Fibroblast of lung (primary cell): ENCODE data around the gene SLC26A1. TPM values are rescaled to one million over a fixed set of nuclear protein-coding genes. Genes with fewer than 3 reads are reported as not detected.
A peak's percentile ranks its signal among the peaks of the same experiment; 100 is the strongest.

ENCODE experiments used
- DNase-seq, 2 donors: peaks; one replicate each; pipeline versions ENCODE4 v3.0.0 to v3.0.0-alpha.2; 2010; ENCODE audit warnings: low read depth in 2 of 2
- H2AFZ ChIP-seq: 2 replicates; pipeline ENCODE4 v1.5.1; 2012; ENCODE audit warnings: low read length, control low read depth, inconsistent platforms
- H3K27ac ChIP-seq: 2 replicates; pipeline ENCODE4 v1.5.1; 2011; ENCODE audit warnings: low read length, control low read depth; ENCODE audit not compliant: insufficient read depth
- H3K27me3 ChIP-seq: 2 replicates; pipeline ENCODE4 v1.5.1; 2011; ENCODE audit warnings: mild to moderate bottlenecking, low read length; ENCODE audit not compliant: control insufficient read depth, insufficient read depth
- H3K36me3 ChIP-seq: 2 replicates; pipeline ENCODE4 v1.5.1; 2011; ENCODE audit warnings: low read length; ENCODE audit not compliant: control insufficient read depth, insufficient read depth
- H3K4me1 ChIP-seq: 2 replicates; pipeline ENCODE4 v1.5.1; 2011; ENCODE audit warnings: low read length; ENCODE audit not compliant: control insufficient read depth, insufficient read depth; ENCODE audit errors: extremely low read depth
- H3K4me2 ChIP-seq: 2 replicates; pipeline ENCODE4 v1.5.1; 2011; ENCODE audit warnings: low read length, control low read depth; ENCODE audit not compliant: insufficient read depth; ENCODE audit errors: extremely low read depth
- H3K4me3 ChIP-seq, 4 experiments: fragments of 200-600 bp in 1 of 4; sonication (generic) in 1 of 4; replicated peaks in 1 of 4; 2 replicates each; pipeline ENCODE4 v1.5.1; 2011 to 2016; ENCODE audit warnings: low read length in 4 of 4, low read depth in 3 of 4, mild to moderate bottlenecking in 3 of 4, control low read depth in 2 of 4, inconsistent platforms in 1 of 4, mixed read lengths in 1 of 4; ENCODE audit not compliant: insufficient read depth in 1 of 4; ENCODE audit errors: control extremely low read depth in 1 of 4
- H3K79me2 ChIP-seq: 2 replicates; pipeline ENCODE4 v1.5.1; 2012; ENCODE audit warnings: mild to moderate bottlenecking, low read length, inconsistent platforms; ENCODE audit not compliant: control insufficient read depth, insufficient read depth
- H3K9ac ChIP-seq: 2 replicates; pipeline ENCODE4 v1.5.1; 2011; ENCODE audit warnings: mild to moderate bottlenecking, low read length, control low read depth; ENCODE audit not compliant: insufficient read depth
- H3K9me3 ChIP-seq: 2 replicates; pipeline ENCODE4 v1.5.1; 2012; ENCODE audit warnings: low read depth, low read length; ENCODE audit not compliant: control insufficient read depth, insufficient read depth
- H4K20me1 ChIP-seq: 2 replicates; pipeline ENCODE4 v1.5.1; 2011; ENCODE audit warnings: low read length; ENCODE audit not compliant: control insufficient read depth, insufficient read depth; ENCODE audit errors: extremely low read depth
- CTCF ChIP-seq, 2 donors: IDR thresholded peaks in 1 of 2; conservative IDR thresholded peaks in 1 of 2; 1 replicate in 1 of 2; 2 replicates in 1 of 2; pipeline ENCODE4 v1.5.1; 2011 to 2012; ENCODE audit warnings: low read length in 2 of 2, control low read depth in 1 of 2, inconsistent platforms in 1 of 2, low read depth in 1 of 2, mild to moderate bottlenecking in 1 of 2
- EZH2 ChIP-seq: IDR thresholded peaks from 2 replicates; pipeline ENCODE4 v1.5.1; 2012; ENCODE audit warnings: low read length, control low read depth, mild to moderate bottlenecking; ENCODE audit errors: missing control alignments
- polyA plus RNA-seq, 2 donors: library from polyadenylated mRNA; depleted of rRNA in 1 of 2; stranded (reverse) in 1 of 2; unstranded in 1 of 2; fragments of >200 nt; gene quantifications; 2 replicates each; pipeline ENCODE4 v1.2.1, GENCODE V29; 2011 to 2012; ENCODE audit warnings: missing spikeins in 1 of 2
- total RNA-seq: library from RNA; depleted of rRNA; stranded (reverse); fragments of >200 nt; gene quantifications from 2 replicates; pipeline ENCODE4 v1.2.1, GENCODE V29; 2014

SLC26A1 gene
- total and polyA plus RNA-seq, 2 donors (not counting 1 experiment from before 2014, with no cell fraction given) = 0.05 to 0.33 TPM

- no peaks in the 10 kb centered on the region for H3K36me3 ChIP-seq
- no peak overlapping the region for H2AFZ ChIP-seq
- H4K20me1 ChIP-seq = no peaks in the 10 kb centered on the region
- H3K27me3 ChIP-seq = no peaks in the 10 kb centered on the region
- peak in 1 of 2 donors; percentile 16 for DNase-seq
- no peaks in the 10 kb centered on the region for H3K4me1 ChIP-seq
- H3K4me2 ChIP-seq = no peak overlapping the region
- no peak overlapping the region for H3K27ac ChIP-seq
- TF ChIP-seq CTCF (conservative IDR thresholded peaks at IDR 0.05 in 1 of 2, IDR thresholded peaks at IDR 0.05 in 1 of 2; ENCODE audit: low read depth in 1 of 2, low read length in 2 of 2) (no peak), EZH2 (no peak)
- no peaks in the 10 kb centered on the region for H3K79me2 ChIP-seq
- H3K9ac ChIP-seq = no peak overlapping the region
- H3K9me3 ChIP-seq = no peaks in the 10 kb centered on the region
- H3K4me3 ChIP-seq = no peak overlapping the region
Observed at GRCh38 chr4:1018147-1019020, 25.2 kb upstream of the SLC26A1 start.

GRCh38 chr4:1017706-1018105 is 24.5 kb upstream of the SLC26A1 start:
- no peak for TF ChIP-seq EZH2
- no peak for TF ChIP-seq CTCF (conservative IDR thresholded peaks at IDR 0.05 in 1 of 2, IDR thresholded peaks at IDR 0.05 in 1 of 2; ENCODE audit: low read depth in 1 of 2, low read length in 2 of 2)
- Histone ChIP-seq H3K4me2 (no peak overlapping the region), H3K27ac (no peak overlapping the region), H4K20me1 (no peaks in the 10 kb centered on the region), H3K9ac (no peak overlapping the region), H3K36me3 (no peaks in the 10 kb centered on the region), H3K27me3 (no peaks in the 10 kb centered on the region), H3K9me3 (no peaks in the 10 kb centered on the region), H3K79me2 (no peaks in the 10 kb centered on the region), H2AFZ (no peak overlapping the region), H3K4me3 (no peak overlapping the region), H3K4me1 (no peaks in the 10 kb centered on the region)
- no peak for DNase-seq

GRCh38 chr4:1017211-1017610 is 24.0 kb upstream of the SLC26A1 start:
- Histone ChIP-seq H3K9ac (no peak overlapping the region), H3K4me3 (no peak overlapping the region), H3K9me3 (no peaks in the 10 kb centered on the region), H3K79me2 (no peaks in the 10 kb centered on the region), H3K27ac (no peak overlapping the region), H3K27me3 (no peaks in the 10 kb centered on the region), H3K4me2 (no peak overlapping the region), H3K36me3 (no peaks in the 10 kb centered on the region), H2AFZ (no peak overlapping the region), H4K20me1 (no peaks in the 10 kb centered on the region), H3K4me1 (no peaks in the 10 kb centered on the region)
- TF ChIP-seq EZH2 (no peak), CTCF (conservative IDR thresholded peaks at IDR 0.05 in 1 of 2, IDR thresholded peaks at IDR 0.05 in 1 of 2; ENCODE audit: low read depth in 1 of 2, low read length in 2 of 2) (no peak)
- no peak for DNase-seq
